ENCODE results near the gene SDS.

The SDS gene

GRCh38 chr12:113403435-113404415, at the start of gene SDS:
SDS (minus strand) TSS chr12:113403887; CDS start chr12:113399708, 4,179 bp downstream.
- Histone ChIP-seq H3K36me3 (ENCODE audit: control insufficient read depth, insufficient read depth, low read length) (no peaks in the 10 kb centered on the region), H3K9me3 (ENCODE audit: control insufficient read depth, low read length) (no peaks in the 10 kb centered on the region), H3K27ac (no peak within 1 kb of the TSS), H3K4me3 (ENCODE audit: low read depth, low read length) (no peak within 1 kb of the TSS), H2AFZ (no peak within 1 kb of the TSS), H3K79me2 (no peaks in the 10 kb centered on the region), H3K4me1 (no peaks in the 10 kb centered on the region), H3K9ac (no peak within 1 kb of the TSS), H3K4me2 (ENCODE audit: low read length) (no peak within 1 kb of the TSS), H3K27me3 (ENCODE audit: control insufficient read depth, insufficient read depth, low read length) (no peaks in the 10 kb centered on the region)
- no peak for TF ChIP-seq CTCF (IDR thresholded peaks at IDR 0.05)

- H3K4me3 ChIP-seq (ENCODE audit: low read depth, low read length), result no peak overlapping the region
- H3K4me1 ChIP-seq, result no peaks in the 10 kb centered on the region
- H3K9ac ChIP-seq, result no peak overlapping the region
- H2AFZ ChIP-seq, result no peak overlapping the region
- no peak overlapping the region for H3K27ac ChIP-seq
- no peak overlapping the region for H3K4me2 ChIP-seq (ENCODE audit: low read length)
- no peaks in the 10 kb centered on the region for H3K36me3 ChIP-seq (ENCODE audit: control insufficient read depth, insufficient read depth, low read length)
- H3K27me3 ChIP-seq (ENCODE audit: control insufficient read depth, insufficient read depth, low read length), result no peaks in the 10 kb centered on the region
- TF ChIP-seq CTCF (IDR thresholded peaks at IDR 0.05), result no peak
- no peaks in the 10 kb centered on the region for H3K79me2 ChIP-seq
- no peaks in the 10 kb centered on the region for H3K9me3 ChIP-seq (ENCODE audit: control insufficient read depth, low read length)
These were observed 49.6 kb upstream of the SDS start for GRCh38 chr12:113453330-113453729.

GRCh38 chr12:113452458-113452857, 48.8 kb upstream of the SDS start:
- Histone ChIP-seq H3K9me3 (ENCODE audit: control insufficient read depth, low read length) (no peaks in the 10 kb centered on the region), H3K27ac (no peak overlapping the region), H3K79me2 (no peaks in the 10 kb centered on the region), H3K4me2 (ENCODE audit: low read length) (no peak overlapping the region), H3K4me3 (ENCODE audit: low read depth, low read length) (no peak overlapping the region), H3K9ac (no peak overlapping the region), H3K27me3 (ENCODE audit: control insufficient read depth, insufficient read depth, low read length) (no peaks in the 10 kb centered on the region), H3K36me3 (ENCODE audit: control insufficient read depth, insufficient read depth, low read length) (no peaks in the 10 kb centered on the region), H2AFZ (no peak overlapping the region), H3K4me1 (no peaks in the 10 kb centered on the region)
- TF ChIP-seq CTCF (IDR thresholded peaks at IDR 0.05), result no peak

GRCh38 chr12:113449839-113450238, 46.2 kb upstream of the SDS start:
- no peak overlapping the region for H3K27ac ChIP-seq
- H3K9me3 ChIP-seq (ENCODE audit: control insufficient read depth, low read length), result no peaks in the 10 kb centered on the region
- no peak overlapping the region for H3K9ac ChIP-seq
- no peaks in the 10 kb centered on the region for H3K79me2 ChIP-seq
- H2AFZ ChIP-seq, result no peak overlapping the region
- H3K27me3 ChIP-seq (ENCODE audit: control insufficient read depth, insufficient read depth, low read length), result no peaks in the 10 kb centered on the region
- H3K4me3 ChIP-seq (ENCODE audit: low read depth, low read length), result no peak overlapping the region
- no peaks in the 10 kb centered on the region for H3K36me3 ChIP-seq (ENCODE audit: control insufficient read depth, insufficient read depth, low read length)
- no peaks in the 10 kb centered on the region for H3K4me1 ChIP-seq
- no peak for TF ChIP-seq CTCF (IDR thresholded peaks at IDR 0.05)
- H3K4me2 ChIP-seq (ENCODE audit: low read length), result no peak overlapping the region
